ENCODE results near the gene CEMP1. TPM values are rescaled to one million over a fixed set of nuclear protein-coding genes. Genes with fewer than 3 reads are reported as not detected.
"Not testable (repeated sequence)": the region's sequence is repeated elsewhere in the genome, so short reads cannot be mapped to it uniquely, and the experiment has no call there.

Gene CEMP1
- total RNA-seq, 2 experiments from 2014 or later, result not detected

DNA sequence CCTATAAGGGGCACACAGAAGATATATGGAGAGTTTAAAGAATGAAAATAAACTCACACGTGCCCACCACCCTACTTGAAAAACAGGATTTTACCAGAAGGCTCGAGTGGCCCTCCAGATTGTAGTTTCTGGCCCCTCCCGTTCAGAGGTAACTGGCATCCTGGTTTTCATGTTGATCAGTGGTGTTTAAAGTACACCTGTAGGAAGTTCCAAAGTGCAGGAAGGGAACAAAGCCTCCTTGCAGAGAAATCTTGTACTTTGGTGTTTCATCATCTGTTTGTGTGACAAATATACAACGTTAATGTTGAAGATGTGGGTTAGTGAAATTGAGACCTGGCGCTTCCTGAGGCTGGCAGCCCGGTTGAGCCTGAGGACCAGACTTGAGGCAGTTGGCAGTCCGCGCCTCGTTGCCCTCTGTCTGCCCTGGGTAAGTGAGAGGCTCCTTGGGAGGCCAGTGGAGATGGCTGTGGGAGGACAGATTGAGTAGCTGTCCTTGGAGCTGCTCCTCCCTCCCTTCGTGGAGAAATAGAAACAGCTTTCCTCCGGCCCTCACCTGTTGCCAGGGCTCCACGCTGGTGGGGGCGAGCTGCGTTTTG is 19.2 kb upstream of the CEMP1 start:
- ATAC-seq; CTCF ChIA-PET; H3K4me1 Mint-ChIP-seq; H3K36me3 Mint-ChIP-seq; DNase-seq; H3K9me3 Mint-ChIP-seq (ENCODE audit: low read depth); H3K27me3 Mint-ChIP-seq; H3K27ac Mint-ChIP-seq; H3K4me3 Mint-ChIP-seq: not testable (repeated sequence)

DNA sequence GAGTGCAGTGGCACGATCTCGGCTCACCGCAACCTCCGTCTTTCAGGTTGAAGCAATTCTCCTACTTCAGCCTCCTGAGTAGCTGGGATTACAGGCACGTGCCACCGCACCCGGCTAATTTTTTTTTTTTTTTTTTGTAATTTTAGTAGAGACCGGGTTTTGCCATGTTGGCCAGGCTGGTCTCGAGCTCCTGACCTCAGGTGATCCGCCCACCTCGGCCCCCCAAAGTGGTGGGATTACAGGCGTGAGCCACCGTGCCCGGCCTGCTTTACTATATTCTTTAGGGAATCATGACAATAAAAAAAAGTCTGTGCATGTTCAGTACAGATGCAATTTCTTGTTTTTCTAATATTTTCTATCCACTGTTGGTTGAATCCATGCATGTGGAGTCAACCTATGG is 12.6 kb upstream of the CEMP1 start:
- H3K36me3 Mint-ChIP-seq; H3K4me3 Mint-ChIP-seq; CTCF ChIA-PET; DNase-seq; H3K27me3 Mint-ChIP-seq; ATAC-seq; H3K27ac Mint-ChIP-seq; H3K9me3 Mint-ChIP-seq (ENCODE audit: low read depth): not testable (repeated sequence)
- H3K4me1 Mint-ChIP-seq, result peaks cover 27% of the 10 kb centered on the region

DNA sequence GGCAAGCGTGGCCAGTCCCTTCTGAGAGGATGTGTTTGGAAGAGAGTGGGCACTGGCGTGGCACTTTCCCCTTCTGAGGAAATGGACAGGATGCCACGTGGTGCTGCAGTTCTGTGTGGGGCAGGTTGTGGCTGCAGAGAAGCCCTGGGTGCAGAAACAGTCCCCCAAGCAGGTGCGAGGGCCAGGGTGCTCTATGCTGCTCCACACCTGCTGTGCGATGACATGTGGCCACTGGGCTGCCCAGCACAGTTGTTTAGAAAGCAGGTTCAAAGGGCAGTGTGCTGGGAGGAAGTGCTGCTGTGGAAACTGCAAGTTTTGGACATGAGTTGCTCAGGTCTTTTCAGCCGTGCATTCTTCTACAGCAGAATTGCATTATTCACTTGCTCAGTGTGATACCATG is 10.2 kb upstream of the CEMP1 start:
- H3K9me3 Mint-ChIP-seq (ENCODE audit: low read depth); H3K4me3 Mint-ChIP-seq; H3K36me3 Mint-ChIP-seq; H3K27me3 Mint-ChIP-seq; ATAC-seq; CTCF ChIA-PET; DNase-seq: not testable (repeated sequence)
- peaks cover 35% of the 10 kb centered on the region for H3K4me1 Mint-ChIP-seq
- peak overlapping the region; percentile 65 for H3K27ac Mint-ChIP-seq

DNA sequence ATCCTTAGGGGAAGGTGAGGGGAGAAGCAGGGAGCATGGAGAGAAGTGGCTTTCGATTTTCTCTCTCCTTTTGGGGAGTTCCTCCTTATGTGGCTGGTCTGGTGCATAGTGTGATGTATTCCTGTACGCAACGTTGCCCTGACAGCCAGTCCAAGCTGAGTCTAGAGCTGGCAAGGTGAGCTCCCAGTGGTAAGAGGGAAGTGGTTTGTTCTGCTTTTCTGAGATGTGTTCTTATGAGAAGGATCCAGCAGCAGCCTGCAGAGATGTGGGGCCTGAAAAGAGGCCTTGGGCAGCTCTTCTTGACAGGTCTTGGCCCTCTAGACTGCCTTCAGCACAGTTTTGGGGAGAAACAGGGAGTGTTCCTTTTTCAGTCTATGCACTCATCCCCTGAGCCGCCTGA is 9.7 kb upstream of the CEMP1 start:
- CTCF ChIA-PET; ATAC-seq; H3K27me3 Mint-ChIP-seq; H3K36me3 Mint-ChIP-seq; DNase-seq; H3K9me3 Mint-ChIP-seq (ENCODE audit: low read depth): not testable (repeated sequence)
- H3K4me1 Mint-ChIP-seq, result peaks cover 36% of the 10 kb centered on the region
- H3K4me3 Mint-ChIP-seq, result peak overlapping the region; percentile 12
- H3K27ac Mint-ChIP-seq, result peak overlapping the region; percentile 65

DNA sequence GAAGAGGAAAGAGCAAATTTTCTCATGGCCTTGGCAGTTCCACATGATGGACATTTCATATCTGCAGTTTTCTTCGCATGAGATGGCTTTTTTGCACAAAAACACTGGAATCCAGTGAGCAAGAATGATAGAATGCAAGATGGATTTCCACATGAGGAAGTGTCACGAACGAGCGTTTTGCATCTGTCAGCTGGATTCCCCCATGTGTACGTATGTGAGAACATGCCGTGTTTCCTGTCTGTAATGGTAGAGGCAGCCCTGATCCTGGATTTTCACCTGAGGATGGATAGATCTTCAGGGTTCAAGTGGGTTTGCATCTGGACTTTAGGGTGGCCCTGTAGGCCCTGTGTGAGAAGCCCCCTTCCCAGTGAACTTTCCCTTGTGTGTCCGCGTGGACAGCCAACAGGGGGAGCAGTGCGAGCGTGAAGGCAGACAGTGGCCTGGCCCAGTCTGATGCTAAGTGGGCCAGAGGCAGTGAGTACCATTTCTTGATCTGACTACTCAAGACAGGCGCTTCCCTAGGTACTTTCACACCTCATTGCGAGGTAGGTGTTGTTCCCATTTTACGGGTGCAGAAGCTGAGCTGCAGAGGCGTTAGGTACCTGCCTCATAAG is 8.7 kb upstream of the CEMP1 start:
- Mint-ChIP-seq H3K4me3 (peak overlapping the region; percentile 79), H3K4me1 (peaks cover 36% of the 10 kb centered on the region)
- H3K27me3 Mint-ChIP-seq; CTCF ChIA-PET; H3K36me3 Mint-ChIP-seq; H3K27ac Mint-ChIP-seq; H3K9me3 Mint-ChIP-seq (ENCODE audit: low read depth); ATAC-seq: not testable (repeated sequence)
- DNase-seq, result peak; percentile 57

DNA sequence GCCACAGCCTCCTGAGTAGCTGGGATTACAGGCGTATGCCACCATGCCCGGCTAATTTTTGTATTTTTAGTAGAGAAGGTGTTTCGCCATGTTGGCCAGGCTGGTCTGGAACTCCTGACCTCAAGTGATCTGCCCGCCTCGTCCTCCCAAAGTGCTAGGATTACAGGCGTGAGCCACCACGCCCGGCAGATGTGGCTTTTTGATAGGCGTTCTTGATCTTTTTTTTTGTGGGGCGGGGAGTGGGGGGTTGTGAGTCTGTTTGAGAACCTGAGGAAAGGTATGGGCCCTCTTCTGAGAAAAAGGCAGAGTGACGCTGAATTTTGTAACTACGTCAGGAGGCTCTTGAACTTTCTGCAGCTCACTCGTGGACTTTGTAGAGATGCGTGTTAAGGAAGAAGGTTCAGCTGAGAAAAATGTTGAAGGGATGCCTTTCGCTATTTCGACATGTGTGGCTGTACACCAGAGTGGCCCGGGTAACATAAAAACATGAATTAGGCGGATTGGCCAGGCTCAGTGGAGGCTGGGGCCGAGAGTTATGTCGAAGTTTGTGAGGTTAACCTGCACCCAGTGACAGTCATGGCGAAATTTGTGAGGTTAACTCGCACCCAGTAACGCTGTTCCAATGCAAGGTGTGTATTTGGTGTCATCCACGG is 8.1 kb upstream of the CEMP1 start:
- H3K27me3 Mint-ChIP-seq; H3K36me3 Mint-ChIP-seq; H3K9me3 Mint-ChIP-seq (ENCODE audit: low read depth); DNase-seq; ATAC-seq: not testable (repeated sequence)
- H3K4me3 Mint-ChIP-seq, result peak overlapping the region; percentile 79
- CTCF ChIA-PET, result interaction anchor here (1.4 kb wide), 1 partner anchor 25 kb away, joined by 4 read pairs; the partner anchor contains the start of gene ATP6V0C
- H3K4me1 Mint-ChIP-seq, result peaks cover 36% of the 10 kb centered on the region
- H3K27ac Mint-ChIP-seq, result peak overlapping the region; percentile 47

DNA sequence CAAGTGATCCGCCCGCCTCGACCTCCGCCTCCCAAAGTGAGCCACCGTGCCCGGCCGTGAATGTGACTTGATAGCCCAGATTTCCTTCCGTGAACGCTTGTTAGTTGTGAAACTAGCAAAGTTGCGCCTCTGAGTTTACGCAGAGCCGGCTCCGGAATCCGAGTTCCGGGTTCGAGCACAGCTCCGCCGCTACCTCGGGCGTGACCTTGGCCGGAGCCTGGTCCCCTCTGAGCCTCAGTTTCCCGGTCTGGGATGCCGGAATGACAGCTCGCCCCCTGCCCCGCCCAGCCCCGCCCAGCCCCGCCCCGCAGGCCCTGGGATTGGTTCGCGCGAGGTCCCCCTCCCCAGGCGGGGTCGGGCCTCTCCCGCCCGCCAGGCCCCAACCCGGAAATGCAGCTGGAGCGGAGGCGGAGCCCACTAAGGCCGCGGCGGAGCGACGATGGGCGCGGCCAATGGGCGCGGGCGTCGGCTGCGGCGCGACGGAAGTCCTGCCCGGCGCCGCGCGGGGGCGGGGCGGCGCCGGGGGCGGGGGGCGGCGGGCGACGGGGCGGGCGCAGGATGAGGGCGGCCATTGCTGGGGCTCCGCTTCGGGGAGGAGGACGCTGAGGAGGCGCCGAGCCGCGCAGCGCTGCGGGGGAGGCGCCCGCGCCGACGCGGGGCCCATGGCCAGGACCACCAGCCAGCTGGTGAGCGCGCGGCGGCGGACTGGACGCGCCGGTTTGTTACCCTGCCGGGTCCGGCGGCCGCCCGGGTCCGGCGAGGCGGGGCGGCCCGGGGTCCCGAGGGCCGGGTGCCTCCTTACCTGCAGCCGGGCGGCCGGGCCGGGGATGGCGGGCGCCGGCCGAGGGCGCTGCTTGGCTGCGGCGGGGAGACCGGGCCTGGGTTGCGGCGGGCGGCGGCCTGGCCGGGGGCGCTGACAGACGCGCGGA is 6.5 kb upstream of the CEMP1 start, which contains the start of gene PDPK1:
Gene PDPK1 (plus strand): TSS at position 571 of the 929 bp plus-strand sequence. CDS start 92 bp downstream, at position 663.
- Mint-ChIP-seq H3K27ac (peak within 1 kb of the TSS; percentile 91), H3K4me3 (peak within 1 kb of the TSS; percentile 84), H3K27me3 (no peaks in the 10 kb centered on the region), H3K9me3 (ENCODE audit: low read depth) (no peaks in the 10 kb centered on the region), H3K36me3 (peaks cover 4% of the 10 kb centered on the region), H3K4me1 (peaks cover 41% of the 10 kb centered on the region)
- CTCF ChIA-PET, result interaction anchor here (0.8 to 1.6 kb wide), 3 partner anchors 24 to 390 kb away, joined by 3 to 4 read pairs (median 3); partner anchors contain the start of genes ATP6V0C and FLYWCH2
- DNase-seq, result peak; percentile 96
- peak; percentile 92 for ATAC-seq

DNA sequence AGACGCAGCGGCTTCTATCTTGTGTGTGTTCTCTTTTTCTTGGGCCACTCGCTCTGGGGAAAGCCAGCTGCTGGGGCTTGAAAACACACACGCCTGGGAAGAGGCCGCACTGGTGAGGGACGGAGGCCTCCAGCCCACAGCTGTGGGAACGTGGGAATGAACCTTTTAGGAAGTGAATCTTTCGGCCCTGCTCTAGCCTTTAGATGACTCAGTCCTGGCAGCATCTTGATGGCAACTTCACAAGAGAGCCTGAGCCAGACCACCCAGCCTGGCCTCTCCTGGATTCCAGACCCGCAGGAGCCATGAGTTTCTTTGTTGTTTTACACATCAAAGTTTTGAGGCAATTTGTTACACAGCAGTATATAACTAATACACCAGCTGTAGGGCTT is 4.4 kb upstream of the CEMP1 start:
- ATAC-seq, result no peak
- Mint-ChIP-seq H3K36me3 (peaks cover 4% of the 10 kb centered on the region), H3K4me1 (peaks cover 41% of the 10 kb centered on the region), H3K27me3 (no peaks in the 10 kb centered on the region), H3K4me3 (no peak overlapping the region), H3K9me3 (ENCODE audit: low read depth) (no peaks in the 10 kb centered on the region), H3K27ac (no peak overlapping the region)
- CTCF ChIA-PET, result no interaction called here
- DNase-seq, result no peak

DNA sequence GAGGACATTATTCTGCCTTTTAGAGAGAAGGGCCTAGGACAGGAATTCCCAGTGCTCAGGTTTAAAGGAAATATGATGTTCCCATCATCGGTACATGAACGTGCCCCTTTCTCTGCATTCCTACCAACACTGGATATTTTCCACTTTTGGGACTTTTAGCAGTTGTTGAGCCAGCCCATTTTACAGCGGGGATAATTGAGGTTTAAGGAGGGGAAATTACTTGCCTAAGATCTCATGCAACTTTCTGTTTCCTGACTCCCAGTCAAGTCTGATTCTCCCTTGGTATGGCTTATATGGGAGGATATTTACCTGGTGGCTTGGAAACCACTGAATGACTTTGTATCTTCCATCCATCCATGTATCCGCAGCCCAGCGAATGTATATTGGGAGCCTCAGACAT is 3.1 kb upstream of the CEMP1 start:
- peaks cover 32% of the 10 kb centered on the region for H3K4me1 Mint-ChIP-seq
- H3K4me3 Mint-ChIP-seq; H3K36me3 Mint-ChIP-seq; H3K27me3 Mint-ChIP-seq; ATAC-seq; H3K9me3 Mint-ChIP-seq (ENCODE audit: low read depth); DNase-seq: not testable (repeated sequence)
- CTCF ChIA-PET, result interaction anchor here (0.5 to 0.7 kb wide), 2 partner anchors 46 to 305 kb away, joined by 3 read pairs; no protein-coding TSS in a partner anchor
- peak overlapping the region; percentile 72 for H3K27ac Mint-ChIP-seq

DNA sequence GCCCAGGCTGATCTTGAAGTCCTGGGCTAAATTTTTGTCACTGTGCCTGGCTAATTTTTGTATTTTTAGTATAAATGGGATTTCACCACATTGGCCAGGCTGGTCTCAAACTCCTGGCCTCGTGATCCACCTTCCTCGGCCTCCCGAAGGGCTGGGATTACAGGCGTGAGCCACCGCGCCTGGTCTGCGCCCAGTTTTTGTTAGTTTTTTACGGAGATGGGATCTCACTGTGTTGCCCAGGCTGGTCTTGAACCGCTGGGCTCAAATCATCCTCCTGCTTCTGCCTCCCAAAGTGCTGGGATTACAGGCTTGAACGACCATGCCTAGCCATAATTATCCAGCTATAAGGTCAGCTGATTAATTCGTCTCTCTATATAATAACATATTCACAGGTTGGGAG is 2.7 kb upstream of the CEMP1 start:
- H3K9me3 Mint-ChIP-seq (ENCODE audit: low read depth), result no peaks in the 10 kb centered on the region

DNA sequence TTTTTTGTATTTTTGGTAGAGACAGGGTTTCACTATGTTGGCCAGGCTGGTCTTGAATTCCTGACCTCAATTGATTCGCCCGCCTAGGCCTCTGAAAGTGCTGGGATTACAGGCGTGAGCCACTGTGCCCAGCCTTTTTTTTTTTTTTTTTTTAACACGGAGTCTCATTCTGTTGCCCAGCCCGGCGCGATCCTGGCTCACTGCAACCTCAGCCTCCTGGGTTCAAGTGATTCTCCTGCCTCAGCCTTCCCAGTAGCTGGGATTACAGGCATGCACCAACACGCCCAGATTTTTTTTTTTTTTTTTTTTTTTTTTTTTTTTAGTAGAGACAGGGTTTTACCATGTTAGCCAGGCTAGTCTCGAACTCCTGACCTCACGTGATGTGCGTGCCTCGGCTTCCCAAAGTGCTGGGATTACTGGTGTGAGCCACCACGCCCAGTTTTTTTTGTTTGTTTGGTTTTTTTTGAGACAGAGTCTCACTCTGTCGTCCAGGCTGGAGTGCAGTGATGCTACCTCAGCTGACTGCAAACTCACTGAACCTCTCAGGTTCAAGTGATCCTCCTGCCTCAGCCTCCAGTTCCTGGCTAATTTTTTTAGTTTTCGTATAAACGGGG is 2.0 kb upstream of the CEMP1 start:
- not testable (repeated sequence) for H3K27me3 Mint-ChIP-seq; H3K36me3 Mint-ChIP-seq; H3K9me3 Mint-ChIP-seq (ENCODE audit: low read depth); ATAC-seq
- peak overlapping the region; percentile 98 for H3K27ac Mint-ChIP-seq
- DNase-seq, result peak; percentile 41
- H3K4me1 Mint-ChIP-seq, result peaks cover 24% of the 10 kb centered on the region
- CTCF ChIA-PET, result interaction anchor here (0.8 to 1.6 kb wide), 3 partner anchors 12 to 59 kb away, joined by 3 to 7 read pairs (median 4); no protein-coding TSS in a partner anchor
- peak overlapping the region; percentile 82 for H3K4me3 Mint-ChIP-seq

More for the DNA sequence above, 2.7 kb upstream of the CEMP1 start:
- Mint-ChIP-seq H3K4me3 (peak overlapping the region; percentile 51), H3K36me3 (no peaks in the 10 kb centered on the region), H3K27me3 (no peaks in the 10 kb centered on the region), H3K27ac (peak overlapping the region; percentile 72), H3K4me1 (peaks cover 27% of the 10 kb centered on the region)
- DNase-seq (no peak), ATAC-seq (no peak)
- CTCF ChIA-PET, result no interaction called here

DNA sequence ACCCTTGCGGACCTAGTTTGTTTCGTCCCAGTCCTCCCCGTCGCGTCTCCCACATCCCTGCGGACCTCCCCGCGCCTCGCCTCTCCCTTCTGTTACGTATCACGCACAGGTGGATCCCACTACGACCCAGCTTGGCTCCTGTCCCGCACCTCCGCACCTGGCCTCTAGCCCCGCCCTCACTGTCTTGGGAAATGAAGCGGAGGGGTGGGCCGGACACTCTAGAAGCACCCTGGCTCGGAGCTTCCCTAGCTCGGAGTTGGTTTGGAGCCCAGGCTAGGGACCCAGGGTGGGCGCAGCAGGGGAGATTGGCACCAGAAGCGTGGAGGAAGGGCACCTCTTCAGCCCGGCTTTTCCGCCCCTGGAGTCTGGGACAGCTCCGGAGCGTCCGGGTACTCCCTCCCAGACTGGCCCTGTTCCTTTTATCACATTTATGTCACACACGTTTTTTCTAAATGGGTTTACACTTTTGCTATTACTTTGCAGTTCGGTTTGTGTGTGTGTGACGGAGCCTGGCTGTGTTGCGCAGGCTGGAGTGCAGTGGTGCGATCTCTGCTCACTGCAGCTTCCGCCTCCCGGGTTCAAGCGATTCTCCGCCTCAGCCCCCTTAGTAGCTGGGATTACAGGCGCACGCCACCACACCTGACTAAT is 1.4 kb upstream of the CEMP1 start:
- DNase-seq (peak; percentile 84), ATAC-seq (peak; percentile 8)
- Mint-ChIP-seq H3K36me3 (no peaks in the 10 kb centered on the region), H3K9me3 (ENCODE audit: low read depth) (no peaks in the 10 kb centered on the region), H3K27me3 (no peaks in the 10 kb centered on the region), H3K4me1 (peaks cover 24% of the 10 kb centered on the region), H3K4me3 (peak overlapping the region; percentile 82), H3K27ac (peak overlapping the region; percentile 98)
- CTCF ChIA-PET, result interaction anchor here (0.8 to 1.6 kb wide), 3 partner anchors 12 to 58 kb away, joined by 3 to 7 read pairs (median 4); no protein-coding TSS in a partner anchor

Measured in activated CD8-positive, alpha-beta memory T cell treated with anti-CD3 and anti-CD28 coated beads, Interleukin-2, amount 10 ng/mL, durations not matched to agents 7 days and 5 days (primary cell).